Kidney glomerular epithelial cell (primary cell): Measurements from ENCODE around the gene TJAP1.

Source experiments
- DNase-seq: peaks from one replicate; lab custom pipeline; 2025; lab: John Stamatoyannopoulos, UW

The TJAP1 gene

GRCh38 chr6:43505718-43506117 is 28.3 kb downstream of the TJAP1 start:
- DNase-seq: no peak

GRCh38 chr6:43506171-43506570 is 28.8 kb downstream of the TJAP1 start:
- no peak for DNase-seq

GRCh38 chr6:43506667-43507471 is 29.5 kb downstream of the TJAP1 start:
- DNase-seq: peak; percentile 66

GRCh38 chr6:43508481-43509141 is 31.2 kb downstream of the TJAP1 start:
- no peak for DNase-seq

GRCh38 chr6:43509142-43509983 is 32.0 kb downstream of the TJAP1 start:
- DNase-seq: no peak

GRCh38 chr6:43509984-43510826 is 32.8 kb downstream of the TJAP1 start, which contains the start of gene LRRC73:
LRRC73 (minus strand) TSS chr6:43510346; CDS start chr6:43509785, 561 bp downstream.
- peak; percentile 63 for DNase-seq

- DNase-seq: no peak
These were observed 33.4 kb downstream of the TJAP1 start for GRCh38 chr6:43510827-43511163.

- no peak for DNase-seq
These were observed 34.5 kb downstream of the TJAP1 start for GRCh38 chr6:43511824-43512415.

- DNase-seq: no peak
These were observed 38.4 kb downstream of the TJAP1 start for GRCh38 chr6:43515808-43516207.

- no peak for DNase-seq
These were observed 39.0 kb downstream of the TJAP1 start for GRCh38 chr6:43516367-43516696.

- peak; percentile 97 for DNase-seq
These were observed 39.5 kb downstream of the TJAP1 start, which contains the start of the genes POLR1C and YIPF3 for GRCh38 chr6:43516697-43517504. POLR1C (plus strand) TSS chr6:43517089; CDS start chr6:43517110, 21 bp downstream. YIPF3 (minus strand) TSS chr6:43516926; CDS start chr6:43516807, 119 bp downstream.

- no peak for DNase-seq
These were observed 40.4 kb downstream of the TJAP1 start for GRCh38 chr6:43517505-43518357.

- no peak for DNase-seq
These were observed 42.7 kb downstream of the TJAP1 start for GRCh38 chr6:43520097-43520496.

GRCh38 chr6:43521836-43522235 is 44.5 kb downstream of the TJAP1 start:
- no peak for DNase-seq

GRCh38 chr6:43522547-43523261 is 45.3 kb downstream of the TJAP1 start:
- DNase-seq: no peak

GRCh38 chr6:43523284-43523683 is 45.9 kb downstream of the TJAP1 start:
- no peak for DNase-seq

GRCh38 chr6:43524483-43524961 is 47.2 kb downstream of the TJAP1 start:
- DNase-seq: no peak

GRCh38 chr6:43532201-43532600 is 54.8 kb downstream of the TJAP1 start:
- no peak for DNase-seq
